SK-N-SH (cell line): ENCODE results near the gene CASKIN1. TPM values are rescaled to one million over a fixed set of nuclear protein-coding genes. Genes with fewer than 3 reads are reported as not detected.

Source experiments
- CTCF ChIA-PET: fragments of 300-600, 350-600 bp; formaldehyde crosslinking; extraction: SDS; loops from one replicate; lab custom pipeline; 2021; lab: Yijun Ruan, JAX
- POLR2A ChIA-PET: fragments of 350-600 bp; sonication (Branson Sonifier 250); formaldehyde crosslinking; extraction: SDS; loops from one replicate; lab custom pipeline; 2020; ENCODE audit warnings: antibody characterized with exemption, inconsistent platforms; lab: Yijun Ruan, JAX
- DNase-seq: peaks from one replicate; pipeline ENCODE4 v3.0.0; 2012
- H2AFZ ChIP-seq: fragments of 200-600 bp; sonication (generic); 2 replicates; pipeline ENCODE4 v1.8.1; 2016; ENCODE audit warnings: antibody characterized with exemption, mild to moderate bottlenecking, low read depth
- H3F3A ChIP-seq: fragments of 200-600 bp; sonication (generic); replicated peaks from 2 replicates; pipeline ENCODE3; 2016; ENCODE audit warnings: antibody characterized with exemption, mild to moderate bottlenecking; ENCODE audit not compliant: insufficient read depth
- H3K27ac ChIP-seq, 2 experiments: fragments of 200-500 bp in 1 of 2; fragments of 200-600 bp in 1 of 2; sonication (Bioruptor generic) in 1 of 2; sonication (generic), shearing (Covaris generic) in 1 of 2; 2 replicates each; pipeline versions ENCODE4 v1.5.1 to v1.6.1; 2014 to 2016; ENCODE audit warnings: low read depth in 2 of 2, inconsistent platforms in 1 of 2, low read length in 1 of 2, mild to moderate bottlenecking in 1 of 2, mixed read lengths in 1 of 2
- H3K27me3 ChIP-seq: fragments of 200-600 bp; sonication (generic), shearing (Covaris generic); 2 replicates; pipeline ENCODE4 v1.6.1; 2016; ENCODE audit warnings: mixed run types; ENCODE audit not compliant: insufficient read depth
- H3K36me3 ChIP-seq, 2 experiments: fragments of 200-500 bp in 1 of 2; fragments of 200-600 bp in 1 of 2; sonication (Bioruptor generic) in 1 of 2; sonication (generic) in 1 of 2; replicated peaks in 1 of 2; 2 replicates each; pipeline versions ENCODE3 to v1.5.1; 2014 to 2016; ENCODE audit warnings: low read length in 1 of 2, mild to moderate bottlenecking in 1 of 2; ENCODE audit not compliant: insufficient read depth in 2 of 2, control insufficient read depth in 1 of 2
- H3K4me1 ChIP-seq, 2 experiments: fragments of 200-500 bp in 1 of 2; fragments of 200-600 bp in 1 of 2; sonication (Bioruptor generic) in 1 of 2; sonication (generic), shearing (Covaris generic) in 1 of 2; 2 replicates each; pipeline versions ENCODE4 v1.5.1 to v1.6.1; 2014 to 2016; ENCODE audit warnings: low read depth in 1 of 2, low read length in 1 of 2, mixed run types in 1 of 2; ENCODE audit not compliant: insufficient read depth in 2 of 2, control insufficient read depth in 1 of 2
- H3K4me2 ChIP-seq: fragments of 200-600 bp; sonication (generic), shearing (Covaris generic); 2 replicates; pipeline ENCODE4 v1.6.1; 2017; ENCODE audit warnings: mixed run types
- H3K4me3 ChIP-seq, 2 experiments: fragments of 200-500 bp in 1 of 2; fragments of 200-600 bp in 1 of 2; sonication (Bioruptor generic) in 1 of 2; sonication (generic), shearing (Covaris generic) in 1 of 2; 2 replicates each; pipeline versions ENCODE4 v1.5.1 to v1.8.1; 2014 to 2016; ENCODE audit warnings: low read depth in 2 of 2, inconsistent platforms in 1 of 2, low read length in 1 of 2, mild to moderate bottlenecking in 1 of 2, mixed read lengths in 1 of 2, moderate library complexity in 1 of 2
- H3K79me2 ChIP-seq: fragments of 200-600 bp; sonication (generic); 2 replicates; pipeline ENCODE4 v1.8.1; 2017; ENCODE audit warnings: mild to moderate bottlenecking; ENCODE audit not compliant: insufficient read depth
- H3K9ac ChIP-seq: fragments of 200-600 bp; sonication (generic); 2 replicates; pipeline ENCODE4 v1.6.1; 2017; ENCODE audit warnings: mixed run types
- H3K9me2 ChIP-seq: fragments of 200-600 bp; sonication (generic); 2 replicates; pipeline ENCODE4 v1.6.1; 2017; ENCODE audit warnings: mixed run types
- H3K9me3 ChIP-seq: fragments of 200-600 bp; sonication (generic); 2 replicates; pipeline ENCODE4 v1.6.1; 2017; ENCODE audit warnings: mixed run types, mild to moderate bottlenecking, moderate library complexity
- H4K20me1 ChIP-seq: fragments of 200-600 bp; sonication (generic); 2 replicates; pipeline ENCODE4 v1.6.1; 2017; ENCODE audit warnings: mild to moderate bottlenecking, mixed run types; ENCODE audit not compliant: insufficient read depth
- CTCF ChIP-seq: fragments of 200-600 bp; sonication (generic); IDR thresholded peaks from 2 replicates; pipeline ENCODE4 v1.6.1; 2017; ENCODE audit warnings: antibody characterized with exemption, mild to moderate bottlenecking, moderate library complexity
- EZH2phosphoT487 ChIP-seq: fragments of 200-600 bp; sonication (generic); IDR thresholded peaks from 2 replicates; pipeline ENCODE4 v1.6.1; 2017; ENCODE audit warnings: low read depth, mixed run types, mild to moderate bottlenecking, antibody characterized with exemption, moderate library complexity, borderline replicate concordance
- FOSL2 ChIP-seq: IDR thresholded peaks from 2 replicates; pipeline ENCODE4 v1.4.0; 2012; ENCODE audit warnings: low read depth, mild to moderate bottlenecking, moderate library complexity, borderline replicate concordance
- FOXM1 ChIP-seq: IDR thresholded peaks from 2 replicates; pipeline ENCODE4 v1.4.0; 2012; ENCODE audit warnings: low read depth, mild to moderate bottlenecking
- GABPA ChIP-seq: IDR thresholded peaks from 2 replicates; pipeline ENCODE4 v1.4.0; 2012; ENCODE audit warnings: low read depth, mild to moderate bottlenecking
- GATA2 ChIP-seq: sonication (generic); formaldehyde crosslinking; IDR thresholded peaks from 2 replicates; pipeline ENCODE4 v1.5.0; 2020; ENCODE audit warnings: mild to moderate bottlenecking, missing genetic modification reagents
- IRF3 ChIP-seq: fragments of 150-350 bp; IDR thresholded peaks from 2 replicates; pipeline ENCODE4 v1.6.1; 2016; ENCODE audit warnings: mild to moderate bottlenecking, low read depth, low read length
- MEF2A ChIP-seq: IDR thresholded peaks from 2 replicates; pipeline ENCODE4 v1.4.0; 2012; ENCODE audit warnings: low read depth, borderline replicate concordance
- NFIC ChIP-seq: IDR thresholded peaks from 2 replicates; pipeline ENCODE4 v1.4.0; 2012; ENCODE audit warnings: borderline replicate concordance
- NRF1 ChIP-seq: IDR thresholded peaks from 2 replicates; pipeline ENCODE4 v1.6.1; 2012; ENCODE audit warnings: low read depth, mild to moderate bottlenecking, low read length
- POLR2AphosphoS5 ChIP-seq: IDR thresholded peaks from 2 replicates; pipeline ENCODE4 v1.6.1; 2012; ENCODE audit warnings: low read depth, low read length
- RXRA ChIP-seq: IDR thresholded peaks from 2 replicates; pipeline ENCODE4 v1.4.0; 2012; ENCODE audit warnings: low read depth, mild to moderate bottlenecking, borderline replicate concordance
- SMC3 ChIP-seq: IDR thresholded peaks from 2 replicates; pipeline ENCODE4 v1.6.1; 2012; ENCODE audit warnings: low read depth, low read length, improper control_type of control experiment
- TCF12 ChIP-seq: IDR thresholded peaks from 2 replicates; pipeline ENCODE4 v1.4.0; 2012
- YY1 ChIP-seq: IDR thresholded peaks from 2 replicates; pipeline ENCODE4 v1.4.0; 2012; ENCODE audit warnings: low read depth, mild to moderate bottlenecking
- WGBS: methylation state at CpG from one replicate; pipeline ENCODE4 v1.1.6; 2017; ENCODE audit warnings: low lambda C conversion rate; 5-methylcytosine and 5-hydroxymethylcytosine counted together
- polyA plus RNA-seq, 3 experiments: library from polyadenylated mRNA; depleted of rRNA; stranded (reverse); fragments of >200 nt; gene quantifications; 2 replicates each; pipeline ENCODE4 v1.2.3, GENCODE V29; 2012
- TF ChIP-seq, protein P1 (sequence below): IDR thresholded peaks from 2 replicates; pipeline ENCODE4 v1.4.0; 2012; ENCODE audit warnings: low read depth
- TF ChIP-seq, protein P2 (sequence below): IDR thresholded peaks from 2 replicates; pipeline ENCODE4 v1.4.0; 2012; ENCODE audit warnings: low read depth, borderline replicate concordance

Gene CASKIN1
- polyA plus RNA-seq, 1 of the 3 experiments (the other 2 are of a cell fraction), result 1.7 TPM

GRCh38 chr16:2210386-2211365, 14.3 kb upstream of the CASKIN1 start, which contains the start of gene BRICD5:
TSS of gene BRICD5 (minus strand) at chr16:2210863. CDS start at chr16:2210833, 30 bp downstream.
- H3K4me1 ChIP-seq, result peaks cover 11 to 36% of the 10 kb centered on the region in 2 experiments; a peak in 2 of 4 replicates
- H4K20me1 ChIP-seq, result peaks cover 11% of the 10 kb centered on the region; the same call in 1 of the 2 replicates
- H2AFZ ChIP-seq, result no peak within 1 kb of the TSS
- no peak within 1 kb of the TSS; a peak in 1 of 4 replicates for H3K27ac ChIP-seq
- H3K4me3 ChIP-seq, result no peak within 1 kb of the TSS
- DNase-seq, result no peak
- TF ChIP-seq POLR2AphosphoS5, result 0 out of 2 replicates have a peak, but pooled peaks have one; percentile 14
- no peak for TF ChIP-seq NFIC
- no peak for TF ChIP-seq YY1
- TF ChIP-seq GATA2 (CRISPR knock-in tag), result no peak
- TF ChIP-seq NRF1, result no peak
- peaks cover 0 to 36% of the 10 kb centered on the region in 2 experiments for H3K36me3 ChIP-seq
- no peaks in the 10 kb centered on the region for H3K9me2 ChIP-seq
- H3K79me2 ChIP-seq, result peaks cover 33% of the 10 kb centered on the region
- 87% methylated on average over 13 of the region's 24 CpGs for WGBS
- H3F3A ChIP-seq, result peaks cover 4% of the 10 kb centered on the region
- ChIA-PET CTCF (interaction anchor here (0.8 to 2.0 kb wide), 2 partner anchors 16 to 40 kb away, joined by 4 to 9 read pairs; partner anchors contain the start of gene ECI1), POLR2A (interaction anchor here (0.6 kb wide), 1 partner anchor 12 kb away, joined by 8 read pairs; no protein-coding TSS in a partner anchor)
- H3K9me3 ChIP-seq, result no peaks in the 10 kb centered on the region
- H3K9ac ChIP-seq, result no peak within 1 kb of the TSS
- H3K4me2 ChIP-seq, result no peak within 1 kb of the TSS
- no peaks in the 10 kb centered on the region for H3K27me3 ChIP-seq

GRCh38 chr16:2210009-2210332, 13.6 kb upstream of the CASKIN1 start:
- Histone ChIP-seq H3K9me3 (no peaks in the 10 kb centered on the region), H3K9me2 (no peaks in the 10 kb centered on the region), H4K20me1 (peaks cover 11% of the 10 kb centered on the region; the same call in 1 of the 2 replicates), H3K4me1 (peaks cover 11 to 36% of the 10 kb centered on the region in 2 experiments; a peak in 2 of 4 replicates), H3K27ac (no peak overlapping the region), H3K27me3 (no peaks in the 10 kb centered on the region), H3F3A (peaks cover 4% of the 10 kb centered on the region), H3K36me3 (peaks cover 0 to 36% of the 10 kb centered on the region in 2 experiments), H2AFZ (no peak overlapping the region), H3K4me3 (no peak overlapping the region), H3K4me2 (no peak overlapping the region), H3K9ac (no peak overlapping the region), H3K79me2 (peaks cover 34% of the 10 kb centered on the region)
- ChIA-PET CTCF (interaction anchor here (2.0 kb wide), 1 partner anchor 15 kb away, joined by 9 read pairs; no protein-coding TSS in a partner anchor), POLR2A (interaction anchor here (0.6 kb wide), 1 partner anchor 12 kb away, joined by 8 read pairs; no protein-coding TSS in a partner anchor)
- TF ChIP-seq, protein P1, sequence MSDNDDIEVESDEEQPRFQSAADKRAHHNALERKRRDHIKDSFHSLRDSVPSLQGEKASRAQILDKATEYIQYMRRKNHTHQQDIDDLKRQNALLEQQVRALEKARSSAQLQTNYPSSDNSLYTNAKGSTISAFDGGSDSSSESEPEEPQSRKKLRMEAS, result no peak
- TF ChIP-seq SMC3, result no peak
- no peak for TF ChIP-seq NRF1
- TF ChIP-seq, protein P2, sequence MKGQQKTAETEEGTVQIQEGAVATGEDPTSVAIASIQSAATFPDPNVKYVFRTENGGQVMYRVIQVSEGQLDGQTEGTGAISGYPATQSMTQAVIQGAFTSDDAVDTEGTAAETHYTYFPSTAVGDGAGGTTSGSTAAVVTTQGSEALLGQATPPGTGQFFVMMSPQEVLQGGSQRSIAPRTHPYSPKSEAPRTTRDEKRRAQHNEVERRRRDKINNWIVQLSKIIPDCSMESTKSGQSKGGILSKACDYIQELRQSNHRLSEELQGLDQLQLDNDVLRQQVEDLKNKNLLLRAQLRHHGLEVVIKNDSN, result no peak
- no peak for TF ChIP-seq MEF2A
- no peak for TF ChIP-seq FOSL2
- TF ChIP-seq IRF3, result no peak
- TF ChIP-seq GATA2 (CRISPR knock-in tag), result no peak
- no peak for TF ChIP-seq TCF12
- no peak for TF ChIP-seq GABPA
- no peak for TF ChIP-seq FOXM1
- TF ChIP-seq CTCF, result no peak
- no peak for TF ChIP-seq RXRA
- TF ChIP-seq EZH2phosphoT487, result no peak
- WGBS, result 93% methylated on average over 10 of the region's 17 CpGs
- DNase-seq, result no peak
